Transverse colon (tissue), 4 donors: ENCODE results near the gene JOSD1.

ENCODE experiments used
- EP300 ChIP-seq: sonication (generic); formaldehyde crosslinking; IDR thresholded peaks from one replicate; pipeline ENCODE4 v1.6.1; 2017; ENCODE audit warnings: antibody characterized with exemption, low read depth
- POLR2A ChIP-seq: fragments of 450-650 bp; IDR thresholded peaks from one replicate; pipeline ENCODE4 v1.6.1; 2016; ENCODE audit warnings: antibody characterized with exemption, mild to moderate bottlenecking, moderate library complexity
- POLR2AphosphoS5 ChIP-seq, 3 donors: sonication (generic); formaldehyde crosslinking; IDR thresholded peaks; one replicate each; pipeline ENCODE4 v1.6.1; 2016; ENCODE audit warnings: antibody characterized with exemption in 3 of 3
- TF ChIP-seq, protein P1 (sequence below), 5 experiments: fragments of 200-600 bp in 3 of 5; fragments of 450-650 bp in 2 of 5; sonication (generic) in 3 of 5; IDR thresholded peaks; 1 replicate in 2 of 5; 2 replicates in 3 of 5; pipeline ENCODE4 v1.5.1; 2016 to 2017; ENCODE audit warnings: antibody characterized with exemption in 5 of 5, inconsistent platforms in 3 of 5, mild to moderate bottlenecking in 2 of 5, moderate library complexity in 1 of 5

DNA sequence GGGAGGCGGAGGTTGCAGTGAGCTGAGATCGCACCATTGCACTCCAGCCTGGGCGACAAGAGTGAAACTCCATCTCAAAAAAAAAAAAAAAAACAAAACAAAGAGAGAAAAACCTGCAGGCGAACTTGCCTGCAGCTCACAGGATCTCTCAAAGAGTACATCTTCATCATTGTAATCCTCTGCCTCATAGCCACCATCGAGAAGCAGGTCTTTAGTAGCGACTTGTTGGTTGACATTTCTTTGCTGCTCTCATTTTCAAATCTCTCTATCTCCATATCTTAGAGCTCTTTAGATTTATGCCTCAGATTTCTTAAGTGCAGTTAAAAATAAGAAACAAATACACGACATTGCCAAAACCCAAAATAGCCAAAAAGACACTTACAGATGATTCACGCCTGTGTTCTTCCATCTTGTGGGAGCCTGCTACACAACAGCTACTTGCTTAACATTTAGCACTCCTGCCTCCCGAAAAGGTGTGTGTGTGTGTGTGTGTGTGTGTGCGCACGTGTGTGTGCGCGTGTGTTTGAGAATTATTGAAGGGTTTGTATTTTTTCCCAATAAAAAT is 59.2 kb downstream of the JOSD1 start:
- TF ChIP-seq, protein P1, sequence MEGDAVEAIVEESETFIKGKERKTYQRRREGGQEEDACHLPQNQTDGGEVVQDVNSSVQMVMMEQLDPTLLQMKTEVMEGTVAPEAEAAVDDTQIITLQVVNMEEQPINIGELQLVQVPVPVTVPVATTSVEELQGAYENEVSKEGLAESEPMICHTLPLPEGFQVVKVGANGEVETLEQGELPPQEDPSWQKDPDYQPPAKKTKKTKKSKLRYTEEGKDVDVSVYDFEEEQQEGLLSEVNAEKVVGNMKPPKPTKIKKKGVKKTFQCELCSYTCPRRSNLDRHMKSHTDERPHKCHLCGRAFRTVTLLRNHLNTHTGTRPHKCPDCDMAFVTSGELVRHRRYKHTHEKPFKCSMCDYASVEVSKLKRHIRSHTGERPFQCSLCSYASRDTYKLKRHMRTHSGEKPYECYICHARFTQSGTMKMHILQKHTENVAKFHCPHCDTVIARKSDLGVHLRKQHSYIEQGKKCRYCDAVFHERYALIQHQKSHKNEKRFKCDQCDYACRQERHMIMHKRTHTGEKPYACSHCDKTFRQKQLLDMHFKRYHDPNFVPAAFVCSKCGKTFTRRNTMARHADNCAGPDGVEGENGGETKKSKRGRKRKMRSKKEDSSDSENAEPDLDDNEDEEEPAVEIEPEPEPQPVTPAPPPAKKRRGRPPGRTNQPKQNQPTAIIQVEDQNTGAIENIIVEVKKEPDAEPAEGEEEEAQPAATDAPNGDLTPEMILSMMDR (IDR thresholded peaks at IDR 0.05): no peak
- TF ChIP-seq POLR2A (no peak), EP300 (no peak), POLR2AphosphoS5 (IDR thresholded peaks at IDR 0.05) (no peak)
